Measurements from ENCODE around the gene FBXW5. TPM values are rescaled to one million over a fixed set of nuclear protein-coding genes. Genes with fewer than 3 reads are reported as not detected.

Gene FBXW5
- total RNA-seq, 1 experiment from 2014 or later, result 88.0 TPM

DNA sequence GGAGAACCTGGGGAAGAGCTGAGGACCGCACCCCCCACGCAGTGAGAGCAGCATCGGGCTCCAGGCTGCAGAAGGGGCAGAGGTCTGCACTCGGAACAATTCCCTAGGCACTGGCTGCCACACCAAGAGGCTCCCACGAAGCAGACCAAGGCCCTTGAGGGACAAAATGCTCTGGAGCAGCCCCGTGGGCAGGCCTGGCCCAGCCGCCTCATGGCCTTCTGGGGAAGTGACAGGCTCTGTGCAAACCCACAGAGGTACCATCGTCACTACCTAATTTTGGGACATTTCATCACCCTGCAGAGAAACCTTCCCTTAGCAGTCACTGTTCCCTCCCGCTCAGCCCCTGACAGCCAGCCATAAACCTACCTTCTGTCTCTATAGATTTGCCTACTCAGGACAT is 15.9 kb downstream of the FBXW5 start:
- Histone ChIP-seq H4K20me1 (ENCODE audit: insufficient read depth) (no peaks in the 10 kb centered on the region), H3K4me2 (ENCODE audit: low read length) (no peak overlapping the region), H3K9ac (ENCODE audit: low read length) (no peak overlapping the region), H3K9me2 (ENCODE audit: insufficient read depth) (no peaks in the 10 kb centered on the region), H3K9me3 (ENCODE audit: control insufficient read depth in 1 of 2, insufficient read depth in 1 of 2, low read depth in 1 of 2, low read length in 2 of 2) (no peaks in the 10 kb centered on the region), H3K79me2 (ENCODE audit: insufficient read depth, low read length) (no peaks in the 10 kb centered on the region), H3K27ac (ENCODE audit: low read depth, low read length) (no peak overlapping the region), H2AFZ (ENCODE audit: low read depth, low read length, poor library complexity, severe bottlenecking) (no peak overlapping the region), H3K4me1 (ENCODE audit: control insufficient read depth in 1 of 2, insufficient read depth in 2 of 2, low read length in 2 of 2) (no peaks in the 10 kb centered on the region), H3K36me3 (ENCODE audit: control insufficient read depth in 1 of 2, insufficient read depth in 2 of 2, low read length in 2 of 2) (peaks cover 3 to 26% of the 10 kb centered on the region in 2 experiments; a peak in 2 of 4 replicates), H3K4me3 (replicated peaks in 1 of 2; ENCODE audit: low read depth in 1 of 2, low read length in 2 of 2) (no peak overlapping the region), H3K27me3 (ENCODE audit: insufficient read depth, low read length) (no peaks in the 10 kb centered on the region)
- ChIA-PET POLR2A (no interaction called here), CTCF (no interaction called here), RAD21 (ENCODE audit: low non-redundant PET in 1 of 2, low total read pairs in 2 of 2, uncharacterized antibody in 2 of 2, unreplicated experiment in 2 of 2) (no interaction called here)
- ATAC-seq, result peak; percentile 33; the same call in 1 of the 2 replicates
- intact Hi-C loops (cut with micrococcal nuclease), result no loop called here
- BruUV-seq (replicated peaks), result no TSS peak
- TF ChIP-seq, protein P1, sequence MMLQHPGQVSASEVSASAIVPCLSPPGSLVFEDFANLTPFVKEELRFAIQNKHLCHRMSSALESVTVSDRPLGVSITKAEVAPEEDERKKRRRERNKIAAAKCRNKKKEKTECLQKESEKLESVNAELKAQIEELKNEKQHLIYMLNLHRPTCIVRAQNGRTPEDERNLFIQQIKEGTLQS (IDR thresholded peaks at IDR 0.05), result no peak
- TF ChIP-seq, protein P2, sequence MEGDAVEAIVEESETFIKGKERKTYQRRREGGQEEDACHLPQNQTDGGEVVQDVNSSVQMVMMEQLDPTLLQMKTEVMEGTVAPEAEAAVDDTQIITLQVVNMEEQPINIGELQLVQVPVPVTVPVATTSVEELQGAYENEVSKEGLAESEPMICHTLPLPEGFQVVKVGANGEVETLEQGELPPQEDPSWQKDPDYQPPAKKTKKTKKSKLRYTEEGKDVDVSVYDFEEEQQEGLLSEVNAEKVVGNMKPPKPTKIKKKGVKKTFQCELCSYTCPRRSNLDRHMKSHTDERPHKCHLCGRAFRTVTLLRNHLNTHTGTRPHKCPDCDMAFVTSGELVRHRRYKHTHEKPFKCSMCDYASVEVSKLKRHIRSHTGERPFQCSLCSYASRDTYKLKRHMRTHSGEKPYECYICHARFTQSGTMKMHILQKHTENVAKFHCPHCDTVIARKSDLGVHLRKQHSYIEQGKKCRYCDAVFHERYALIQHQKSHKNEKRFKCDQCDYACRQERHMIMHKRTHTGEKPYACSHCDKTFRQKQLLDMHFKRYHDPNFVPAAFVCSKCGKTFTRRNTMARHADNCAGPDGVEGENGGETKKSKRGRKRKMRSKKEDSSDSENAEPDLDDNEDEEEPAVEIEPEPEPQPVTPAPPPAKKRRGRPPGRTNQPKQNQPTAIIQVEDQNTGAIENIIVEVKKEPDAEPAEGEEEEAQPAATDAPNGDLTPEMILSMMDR (IDR thresholded peaks at IDR 0.05 in 2 of 3, conservative IDR thresholded peaks at IDR 0.05 in 1 of 3; ENCODE audit: borderline replicate concordance in 1 of 3, insufficient read depth in 1 of 3, low read depth in 2 of 3, low read length in 2 of 3), result no peak
- TF ChIP-seq CEBPB (IDR thresholded peaks at IDR 0.05; ENCODE audit: low read depth), result no peak
- TF ChIP-seq EGR1 (IDR thresholded peaks at IDR 0.05; ENCODE audit: low read depth), result no peak
- TF ChIP-seq SRF (IDR thresholded peaks at IDR 0.05; ENCODE audit: low read depth), result no peak
- TF ChIP-seq FOSL1 (IDR thresholded peaks at IDR 0.05; ENCODE audit: low read depth), result no peak
- no peak for TF ChIP-seq POLR2AphosphoS5 (IDR thresholded peaks at IDR 0.05; ENCODE audit: low read depth, low read length)
- no peak for TF ChIP-seq SP1 (IDR thresholded peaks at IDR 0.05; ENCODE audit: low read depth)
- TF ChIP-seq, protein P3, sequence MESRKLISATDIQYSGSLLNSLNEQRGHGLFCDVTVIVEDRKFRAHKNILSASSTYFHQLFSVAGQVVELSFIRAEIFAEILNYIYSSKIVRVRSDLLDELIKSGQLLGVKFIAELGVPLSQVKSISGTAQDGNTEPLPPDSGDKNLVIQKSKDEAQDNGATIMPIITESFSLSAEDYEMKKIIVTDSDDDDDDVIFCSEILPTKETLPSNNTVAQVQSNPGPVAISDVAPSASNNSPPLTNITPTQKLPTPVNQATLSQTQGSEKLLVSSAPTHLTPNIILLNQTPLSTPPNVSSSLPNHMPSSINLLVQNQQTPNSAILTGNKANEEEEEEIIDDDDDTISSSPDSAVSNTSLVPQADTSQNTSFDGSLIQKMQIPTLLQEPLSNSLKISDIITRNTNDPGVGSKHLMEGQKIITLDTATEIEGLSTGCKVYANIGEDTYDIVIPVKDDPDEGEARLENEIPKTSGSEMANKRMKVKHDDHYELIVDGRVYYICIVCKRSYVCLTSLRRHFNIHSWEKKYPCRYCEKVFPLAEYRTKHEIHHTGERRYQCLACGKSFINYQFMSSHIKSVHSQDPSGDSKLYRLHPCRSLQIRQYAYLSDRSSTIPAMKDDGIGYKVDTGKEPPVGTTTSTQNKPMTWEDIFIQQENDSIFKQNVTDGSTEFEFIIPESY (IDR thresholded peaks at IDR 0.05; ENCODE audit: extremely low read depth, insufficient replicate concordance, low read length), result no peak
- TF ChIP-seq SIN3A (IDR thresholded peaks at IDR 0.05; ENCODE audit: low read depth), result no peak
- no peak for TF ChIP-seq JUND (IDR thresholded peaks at IDR 0.05)
- no peak for TF ChIP-seq POLR2A (IDR thresholded peaks at IDR 0.05; ENCODE audit: borderline replicate concordance, extremely low read depth, insufficient read depth, insufficient read length)
- no peak for TF ChIP-seq YY1 (IDR thresholded peaks at IDR 0.05; ENCODE audit: extremely low read depth, insufficient replicate concordance, low read depth, low read length)
- TF ChIP-seq TCF7L2 (IDR thresholded peaks at IDR 0.05; ENCODE audit: borderline replicate concordance, extremely low read depth, insufficient read depth, insufficient read length), result no peak
- TF ChIP-seq CBX3 (IDR thresholded peaks at IDR 0.05; ENCODE audit: low read depth), result no peak
- DNase-seq (ENCODE audit: low read depth, low spot score), result no peak

Data from HCT116 (cell line).